ENCODE measurements around the gene ST6GALNAC5.
"Not testable (repeated sequence)": the region's sequence is repeated elsewhere in the genome, so short reads cannot be mapped to it uniquely, and the experiment has no call there.

The ST6GALNAC5 gene

DNA sequence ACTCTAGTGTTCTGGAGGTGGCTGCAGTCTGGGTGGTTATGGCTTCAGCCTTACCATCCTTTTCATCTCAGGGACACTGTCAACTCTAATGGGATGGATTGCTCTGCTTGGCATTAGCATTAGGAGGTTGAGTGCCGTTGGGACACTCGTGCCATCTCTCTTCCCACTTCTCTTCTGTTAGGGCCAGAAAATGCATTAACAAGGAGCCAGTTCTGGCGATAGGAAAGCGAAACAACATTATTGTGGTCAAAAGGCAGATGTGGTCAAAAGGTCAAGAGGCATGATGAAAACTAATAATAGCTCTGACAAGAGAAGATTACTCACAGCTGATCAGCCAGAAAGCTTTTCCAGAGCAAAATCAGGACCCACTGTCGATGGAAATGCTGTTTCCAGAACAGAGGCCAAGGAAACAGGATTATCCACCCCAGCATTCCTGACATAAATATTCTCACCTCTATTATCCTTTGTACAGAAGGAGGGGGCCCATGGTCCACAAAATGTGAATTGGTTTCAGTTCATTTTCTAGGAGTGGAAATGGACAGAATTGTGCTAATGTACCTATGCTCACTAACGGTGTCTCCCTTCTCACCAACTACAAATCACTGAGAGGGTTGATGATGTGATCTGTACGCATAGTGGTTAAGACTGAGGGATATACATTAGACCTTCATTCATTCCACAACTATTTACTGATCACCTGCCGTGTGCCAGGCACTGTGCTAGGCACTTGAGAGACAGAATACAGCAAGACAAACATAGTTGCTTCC, 72.0 kb downstream of the ST6GALNAC5 start:
- DNase-seq, result no peak

DNA sequence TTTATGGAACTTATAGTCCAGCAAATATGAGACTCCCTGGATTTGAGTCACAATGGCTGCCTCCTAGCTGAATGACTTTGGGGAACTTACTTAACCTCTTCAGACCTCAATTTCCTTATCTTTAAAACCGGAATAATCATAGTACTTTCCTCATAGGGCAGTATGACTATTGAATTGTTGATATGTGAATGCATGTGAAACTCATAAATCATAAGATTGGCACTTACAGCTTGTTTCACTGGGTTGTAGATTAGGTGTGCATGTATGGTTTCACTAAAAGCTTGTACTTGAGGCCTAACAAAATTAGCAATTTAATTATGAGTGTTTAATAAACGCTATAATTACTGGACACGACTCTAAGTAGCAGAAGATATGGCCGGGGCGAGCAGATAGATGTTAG, 72.5 kb downstream of the ST6GALNAC5 start:
- DNase-seq, result no peak

DNA sequence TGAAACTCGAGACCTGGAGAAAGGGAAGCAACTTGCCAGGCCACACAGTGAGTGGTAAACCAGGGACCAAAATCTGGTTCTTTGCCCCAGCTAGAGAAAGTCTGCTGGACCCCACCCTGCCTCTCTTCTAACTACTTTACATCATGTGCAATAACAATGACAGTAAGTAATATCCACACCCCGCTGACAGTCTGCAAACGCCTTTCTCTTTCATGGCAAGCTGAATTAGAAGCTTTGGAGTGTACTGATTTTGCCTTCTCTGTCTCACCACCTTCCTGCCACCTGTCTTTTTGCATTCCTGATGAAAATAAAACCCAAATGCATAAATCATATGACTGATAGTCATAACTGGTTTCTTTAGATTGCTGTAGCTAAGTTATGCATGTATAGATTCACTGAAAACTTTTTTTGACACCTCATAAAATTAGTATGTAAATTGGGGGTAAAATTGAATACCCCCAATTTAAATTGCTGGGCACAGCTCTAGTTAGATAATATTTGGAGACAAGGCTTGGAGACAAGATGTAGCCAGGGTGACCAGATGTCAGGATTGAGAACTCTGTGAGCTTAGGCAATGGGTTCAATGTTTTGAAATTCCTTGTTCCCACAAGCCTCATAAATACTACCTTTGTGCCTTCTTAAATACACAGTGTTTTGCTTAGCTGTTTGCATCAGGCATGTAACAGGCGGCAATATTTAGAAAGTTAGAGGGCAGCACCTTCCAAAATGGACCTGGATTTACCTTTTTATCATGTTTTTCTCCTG, 73.5 kb downstream of the ST6GALNAC5 start:
- DNase-seq, result no peak

DNA sequence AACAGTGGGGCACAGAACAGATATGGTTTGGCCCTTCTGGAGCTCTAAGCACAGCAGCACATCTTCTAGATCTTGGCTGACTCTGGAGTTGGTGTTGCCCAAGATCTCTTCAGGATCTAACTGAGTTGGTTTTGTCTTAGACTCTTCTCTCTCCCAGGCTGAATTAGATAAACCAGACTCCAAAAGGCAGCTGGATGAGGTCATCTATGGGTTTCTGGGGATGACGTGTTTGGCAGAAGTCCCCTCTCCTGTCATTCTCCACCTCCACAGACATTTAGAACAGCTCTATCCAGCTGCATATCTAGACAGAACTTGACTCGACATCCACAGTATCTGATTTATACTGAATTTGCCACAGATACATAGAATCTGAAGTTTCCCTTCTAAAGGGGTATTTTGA, 75.3 kb downstream of the ST6GALNAC5 start:
- DNase-seq, result no peak

DNA sequence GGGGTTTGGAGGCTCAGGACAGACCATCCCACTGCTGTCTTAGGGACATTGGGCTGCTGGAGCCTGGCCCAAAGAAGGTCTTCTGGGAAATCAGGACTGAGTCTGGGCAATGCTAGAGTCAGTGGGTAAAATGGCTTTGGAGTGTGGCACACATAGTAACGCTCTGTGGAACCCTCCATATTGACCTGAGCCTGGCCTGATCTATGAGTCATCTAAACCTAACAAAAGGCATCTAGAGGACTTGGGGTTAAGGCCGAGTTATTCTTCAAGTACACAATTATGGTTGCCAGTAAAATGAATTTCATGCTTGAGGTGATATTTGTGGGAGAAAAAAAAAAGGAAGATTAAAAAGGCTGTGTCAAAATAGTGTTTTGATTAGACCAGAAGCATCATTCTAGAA, 77.7 kb downstream of the ST6GALNAC5 start:
- DNase-seq, result no peak

DNA sequence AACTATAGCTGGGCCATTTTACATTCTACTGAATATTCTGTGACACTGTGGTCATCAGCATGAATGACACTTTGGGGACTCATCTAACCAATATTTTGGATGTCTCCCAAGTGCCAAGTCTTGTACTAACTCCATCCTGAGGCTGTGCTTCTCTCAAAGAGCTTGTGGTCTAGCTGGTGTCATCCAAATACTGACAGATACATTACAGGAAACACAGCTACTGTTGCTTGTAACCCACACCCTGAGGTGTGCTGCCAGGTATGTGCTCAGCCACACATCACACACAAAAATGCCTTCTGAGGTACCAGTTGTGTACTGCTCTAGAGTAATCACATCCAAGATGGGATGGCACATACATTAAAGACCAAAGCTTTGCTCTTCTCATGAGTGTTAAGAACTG, 81.6 kb downstream of the ST6GALNAC5 start:
- DNase-seq, result no peak

DNA sequence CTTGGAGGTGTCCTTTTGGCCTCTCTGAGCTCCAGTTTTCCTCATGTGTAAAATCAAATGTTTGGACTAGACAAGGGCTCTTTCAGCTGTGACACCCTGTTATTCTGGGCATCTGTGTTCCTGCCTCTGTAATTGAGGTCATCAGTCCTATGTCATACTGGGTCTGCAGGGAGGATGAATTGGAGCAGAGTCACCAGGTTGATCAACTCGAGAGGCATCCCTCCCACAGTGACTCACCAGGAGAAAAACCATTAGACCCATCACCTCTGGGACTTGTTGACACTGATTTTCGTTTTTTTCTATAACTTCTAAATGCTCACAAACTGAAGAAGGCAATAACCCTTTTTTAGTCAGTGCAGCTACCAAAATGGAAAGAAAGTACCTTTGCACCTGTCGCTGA, 82.2 kb downstream of the ST6GALNAC5 start:
- DNase-seq, result no peak

DNA sequence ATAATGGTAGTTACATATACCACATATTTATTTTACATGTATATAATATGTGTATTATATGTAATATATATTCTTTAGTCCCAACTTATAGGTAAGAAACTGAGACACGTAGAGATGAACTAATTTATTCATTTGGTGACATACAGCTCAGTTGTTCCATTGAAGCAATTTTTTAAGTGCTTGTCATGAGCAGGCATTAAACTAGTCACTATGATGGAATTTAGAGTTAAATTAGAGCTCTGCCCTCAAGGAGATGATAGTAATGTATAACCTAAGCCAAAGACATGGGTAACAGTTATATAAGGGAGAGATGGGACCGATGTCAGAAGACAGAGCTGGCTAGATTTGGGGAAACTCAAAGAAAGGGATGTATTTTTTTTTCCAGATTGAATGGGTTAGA, 83.0 kb downstream of the ST6GALNAC5 start:
- DNase-seq, result no peak

DNA sequence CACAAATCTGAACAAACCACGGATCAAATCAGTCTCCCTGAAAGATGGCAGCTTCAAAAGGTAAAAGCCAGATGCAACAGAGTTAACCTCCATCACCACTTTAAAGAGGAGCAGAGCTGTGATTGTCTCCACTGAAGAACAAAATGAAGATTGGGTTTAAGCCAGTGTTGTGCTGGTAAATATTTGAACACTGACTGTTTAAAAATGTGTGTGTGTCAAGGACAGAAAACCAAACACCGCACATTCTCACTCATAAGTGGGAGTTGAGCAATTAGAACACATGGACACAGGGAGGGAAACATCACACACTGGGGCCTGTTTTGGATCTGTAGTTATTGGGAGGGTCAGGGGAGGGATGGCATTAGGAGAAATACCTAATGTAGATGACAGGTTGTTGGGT, 83.9 kb downstream of the ST6GALNAC5 start:
- DNase-seq, result no peak

DNA sequence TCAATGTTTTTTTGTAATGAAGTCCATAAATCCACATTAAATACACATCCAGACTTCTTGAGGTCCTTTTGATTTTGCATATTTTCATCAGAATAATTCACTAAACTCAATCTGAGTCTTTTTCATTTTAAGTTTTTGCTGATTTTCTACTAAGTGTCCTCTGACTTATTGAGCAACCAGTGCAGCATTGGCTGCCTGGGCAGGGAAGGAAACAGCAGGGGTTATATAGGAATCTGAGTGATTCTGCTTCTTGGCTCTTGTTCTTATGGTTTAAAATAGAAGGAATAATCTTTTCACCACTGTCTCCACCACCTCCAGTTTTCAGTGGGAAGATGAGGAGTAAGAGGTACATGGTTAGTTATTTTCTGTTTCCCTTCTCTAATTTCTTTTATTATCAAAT, 88.4 kb downstream of the ST6GALNAC5 start:
- DNase-seq, result no peak

DNA sequence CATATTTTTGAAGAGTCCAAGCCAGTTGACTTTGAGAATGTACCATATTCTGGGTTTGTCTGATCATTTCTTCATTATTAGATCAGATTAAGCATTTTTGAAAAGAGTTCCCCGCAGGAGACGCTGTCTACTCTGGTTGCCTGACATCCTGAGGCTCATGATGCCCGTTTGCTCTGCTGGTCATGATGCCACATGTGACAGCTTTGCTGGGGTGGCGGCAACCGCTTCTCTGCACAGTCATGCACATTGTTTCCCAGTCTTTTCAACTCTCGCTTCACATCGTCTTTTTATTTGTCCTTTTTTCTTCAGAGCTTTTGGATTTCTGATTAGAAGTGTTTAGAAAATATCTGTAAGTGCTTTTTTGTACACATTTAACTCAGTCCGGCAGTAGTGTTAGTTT, 90.7 kb downstream of the ST6GALNAC5 start:
- no peak for DNase-seq

DNA sequence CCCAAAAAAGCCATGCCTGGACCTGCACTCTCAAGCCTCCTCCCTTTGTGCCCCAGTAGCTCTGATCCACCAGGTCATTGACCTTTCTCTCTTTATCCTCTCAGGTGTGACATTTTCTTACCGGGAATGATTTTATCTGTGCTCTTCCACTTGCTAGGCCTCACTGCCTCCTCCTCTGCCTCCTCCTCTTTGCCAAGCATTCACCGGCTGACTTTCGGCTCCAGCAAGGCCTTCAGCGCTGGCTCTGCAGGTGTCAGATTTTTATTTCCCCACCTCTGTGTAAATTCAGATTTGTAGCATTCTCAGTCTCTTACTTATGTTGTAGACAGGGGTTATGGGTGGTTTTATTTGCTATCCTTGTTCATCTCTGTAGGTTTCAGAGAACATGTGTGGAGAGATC, 91.5 kb downstream of the ST6GALNAC5 start:
- DNase-seq, result no peak

DNA sequence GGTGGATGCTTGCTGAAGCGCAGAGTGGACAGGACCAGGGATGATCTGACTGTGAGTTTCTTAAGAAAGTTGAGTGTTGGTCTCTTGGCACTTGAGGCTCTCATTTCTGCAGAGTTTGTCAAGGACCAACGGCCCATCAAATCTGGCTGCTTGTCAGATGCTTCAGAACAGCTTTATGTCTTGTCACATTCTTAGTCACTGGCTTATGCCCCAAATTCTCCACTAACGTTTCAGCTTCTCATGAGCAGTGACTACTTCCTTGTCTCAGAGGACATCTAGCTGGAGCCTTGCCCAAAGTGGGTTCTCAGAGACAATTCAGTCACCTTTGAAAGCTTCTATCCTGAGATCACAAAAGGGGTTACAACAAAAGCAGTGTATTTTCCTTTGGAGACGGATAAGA, 92.3 kb downstream of the ST6GALNAC5 start:
- DNase-seq, result no peak

DNA sequence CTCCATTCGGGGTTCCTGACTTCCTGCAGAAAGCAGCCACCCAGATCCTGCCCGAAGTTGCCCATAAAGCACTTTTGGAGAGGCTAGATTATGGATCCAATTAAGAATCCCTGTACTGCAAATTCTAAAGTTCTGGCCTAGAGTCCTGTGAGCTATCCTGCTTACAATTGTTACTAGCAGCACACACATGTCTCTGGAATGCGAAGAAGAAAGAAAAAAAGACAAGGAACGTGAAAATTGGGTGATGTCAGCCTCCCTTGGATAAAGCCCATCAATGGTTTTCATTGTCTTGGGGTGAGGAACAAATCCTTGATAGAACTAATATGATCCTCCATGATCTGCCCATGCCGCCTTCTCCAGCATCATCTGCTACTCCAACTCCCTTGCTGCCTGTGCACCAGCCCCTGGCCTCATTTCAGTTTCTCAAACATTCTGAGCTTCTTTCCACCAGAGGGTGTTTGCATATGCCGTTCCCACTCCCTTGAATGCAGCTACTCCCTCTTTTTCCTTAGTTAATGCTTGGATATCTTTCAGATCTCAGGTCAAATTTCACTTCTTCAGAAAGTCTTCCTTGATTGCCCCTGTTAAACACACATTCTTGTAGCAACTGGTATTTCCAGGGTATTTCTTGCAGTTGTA, 94.0 kb downstream of the ST6GALNAC5 start:
- DNase-seq, result no peak

DNA sequence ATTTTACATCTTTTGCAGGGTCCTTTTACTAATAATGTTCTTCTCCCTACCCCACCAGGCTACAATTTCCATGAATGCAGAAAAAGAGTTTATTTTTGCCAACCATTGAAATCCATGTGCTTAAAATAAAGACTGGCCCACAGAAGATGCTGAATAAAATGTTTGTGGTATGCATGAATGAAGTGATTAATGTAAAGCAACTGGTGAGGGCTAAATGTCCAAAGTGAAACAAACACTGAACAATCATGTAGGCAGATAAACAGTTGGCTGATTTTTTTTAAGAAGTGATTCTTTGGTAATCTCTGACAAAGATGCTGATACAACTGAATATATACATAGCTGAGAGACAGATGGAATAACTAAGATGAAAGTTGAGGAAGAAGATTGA, 94.5 kb downstream of the ST6GALNAC5 start:
- no peak for DNase-seq

DNA sequence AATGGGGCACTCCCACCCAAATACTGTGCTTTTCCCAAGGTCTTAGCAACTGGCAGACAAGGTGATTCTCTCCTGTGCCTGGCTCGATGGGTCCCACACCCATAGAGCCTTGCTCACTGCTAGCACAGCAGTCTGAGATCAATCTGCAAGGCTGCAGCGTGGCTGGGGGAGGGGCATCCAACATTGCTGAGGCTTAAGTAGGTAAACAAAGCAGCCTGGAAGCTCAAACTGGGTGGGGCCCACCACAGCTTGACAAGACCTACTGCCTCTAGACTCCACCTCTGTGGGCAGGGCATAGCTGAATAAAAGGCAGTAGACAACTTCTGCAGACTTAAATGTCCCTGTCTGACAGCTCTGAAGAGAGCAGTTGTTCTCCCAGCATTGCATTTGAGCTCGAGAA, 114.0 kb downstream of the ST6GALNAC5 start:
- not testable (repeated sequence) for DNase-seq

DNA sequence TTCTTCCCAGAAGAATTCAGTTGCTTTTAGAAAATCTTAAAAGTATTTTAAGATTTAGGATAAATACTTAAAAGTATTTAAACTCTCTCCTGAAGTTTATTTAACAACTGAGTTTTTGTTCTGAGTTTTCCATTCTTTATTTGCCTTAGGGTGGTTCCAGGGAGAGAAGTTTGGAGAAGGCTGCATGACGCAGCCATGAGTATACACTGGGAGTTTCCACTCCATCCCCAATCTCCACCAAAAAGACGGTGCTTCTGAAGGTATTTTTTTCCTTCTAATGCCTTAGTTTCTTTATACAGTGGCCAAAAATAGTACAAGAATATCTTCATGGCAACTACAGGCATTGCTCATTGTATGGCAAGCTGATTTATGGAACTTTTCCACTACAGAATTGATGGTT, 122.7 kb downstream of the ST6GALNAC5 start:
- DNase-seq, result no peak

DNA sequence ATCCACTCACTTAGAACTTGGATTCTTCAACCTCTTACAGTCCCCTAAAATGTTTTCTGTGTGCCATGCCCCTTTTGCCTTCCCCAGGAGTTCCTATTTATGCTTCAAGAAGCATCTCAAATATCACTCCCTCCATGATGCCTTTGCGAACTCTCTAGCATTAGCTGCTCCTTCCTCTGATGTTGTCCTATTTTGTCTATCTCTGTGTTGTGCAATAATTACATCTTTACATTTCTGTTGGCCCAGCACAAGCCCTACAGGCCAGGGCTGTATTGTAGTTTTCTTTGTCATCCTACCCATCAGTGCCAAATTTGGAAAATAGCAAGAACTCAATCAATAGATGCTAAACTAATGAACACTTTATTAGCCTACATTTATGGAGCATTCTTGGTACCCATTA, 125.8 kb downstream of the ST6GALNAC5 start:
- DNase-seq, result no peak

DNA sequence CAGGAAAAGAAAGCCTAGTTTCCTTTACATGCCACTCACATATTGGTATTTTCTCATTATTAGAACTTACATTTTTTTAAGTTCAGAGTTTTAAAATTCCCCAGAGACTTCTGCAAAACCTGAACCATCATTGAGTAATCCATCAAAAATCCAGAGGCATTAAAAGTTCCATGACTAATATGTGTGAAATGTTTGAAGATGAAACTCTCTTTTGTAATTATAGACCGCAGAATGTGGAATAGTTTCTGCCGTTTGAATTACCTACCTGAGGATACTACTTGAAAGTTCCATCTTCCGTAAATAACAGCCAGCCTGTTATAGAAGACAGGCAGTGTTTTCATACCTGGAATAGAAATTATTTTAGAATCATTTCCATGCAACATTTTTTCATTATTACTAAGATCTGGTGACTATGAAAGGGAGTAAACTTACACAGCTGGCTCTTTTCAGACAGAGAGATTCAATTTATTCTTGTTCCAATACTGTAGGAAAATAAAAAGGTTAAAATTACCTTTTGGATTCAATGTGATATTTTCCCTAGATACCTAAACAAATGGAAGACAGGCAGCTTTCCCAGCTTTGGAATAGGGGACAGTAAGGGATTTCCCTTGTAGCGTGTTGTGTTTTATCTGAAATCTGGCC, 131.4 kb downstream of the ST6GALNAC5 start:
- no peak for DNase-seq

DNA sequence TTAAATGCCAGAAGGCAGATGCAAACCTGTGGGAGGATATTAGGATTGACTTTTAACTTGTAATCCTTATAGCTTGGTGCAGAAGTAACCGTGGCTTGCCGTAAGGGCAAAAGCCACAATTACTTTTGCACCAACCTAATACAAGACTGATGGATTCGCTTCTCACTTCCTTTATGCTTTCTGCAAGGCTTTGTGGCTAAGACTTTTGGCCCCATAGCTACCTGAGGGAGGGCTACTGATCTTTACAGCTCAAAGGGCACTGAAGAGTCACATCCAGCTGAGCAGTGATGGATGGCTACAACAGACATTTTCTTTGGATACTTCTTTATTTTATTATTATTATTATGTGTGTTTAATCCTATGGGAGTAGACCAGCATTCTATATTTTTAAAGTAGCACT, 140.4 kb downstream of the ST6GALNAC5 start:
- no peak for DNase-seq

DNA sequence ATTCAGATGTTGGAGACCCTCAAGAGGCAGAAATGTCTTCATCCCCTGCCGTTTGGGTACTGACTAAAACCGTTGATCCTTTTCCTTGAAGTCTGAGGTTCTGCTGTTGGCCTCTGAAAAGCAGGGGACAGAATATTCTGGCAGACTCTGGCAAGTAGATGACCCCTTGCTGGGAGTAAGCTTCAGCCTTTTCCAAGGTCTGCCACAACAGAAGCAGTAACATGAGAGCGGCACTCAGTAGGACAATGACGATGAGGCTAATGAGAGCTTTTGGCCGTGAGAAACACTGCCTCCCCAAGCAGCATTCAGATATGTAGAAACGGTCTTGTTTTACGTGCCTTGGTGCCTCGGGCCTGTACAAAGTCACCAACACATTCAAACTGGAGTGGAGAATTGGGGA, 143.7 kb downstream of the ST6GALNAC5 start:
- no peak for DNase-seq

DNA sequence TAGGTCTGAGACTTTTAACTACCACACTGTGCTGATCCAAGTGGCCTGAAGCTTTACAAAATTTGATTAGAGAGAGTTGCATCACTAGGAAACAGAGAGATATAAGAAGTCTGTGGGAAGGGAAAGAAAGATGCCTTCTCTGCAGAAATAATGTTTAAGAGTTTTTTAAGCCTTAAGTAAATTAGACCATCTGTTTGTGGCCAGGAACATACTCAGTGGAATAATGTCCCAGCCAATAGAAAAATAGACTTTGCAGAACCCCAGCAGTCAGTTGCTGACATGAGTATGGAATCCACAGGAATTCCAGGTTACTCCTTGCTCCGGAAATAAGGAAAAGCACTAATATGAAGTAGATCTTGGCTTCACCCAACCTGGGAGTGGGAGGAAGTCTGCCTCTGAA, 144.8 kb downstream of the ST6GALNAC5 start:
- DNase-seq, result no peak

DNA sequence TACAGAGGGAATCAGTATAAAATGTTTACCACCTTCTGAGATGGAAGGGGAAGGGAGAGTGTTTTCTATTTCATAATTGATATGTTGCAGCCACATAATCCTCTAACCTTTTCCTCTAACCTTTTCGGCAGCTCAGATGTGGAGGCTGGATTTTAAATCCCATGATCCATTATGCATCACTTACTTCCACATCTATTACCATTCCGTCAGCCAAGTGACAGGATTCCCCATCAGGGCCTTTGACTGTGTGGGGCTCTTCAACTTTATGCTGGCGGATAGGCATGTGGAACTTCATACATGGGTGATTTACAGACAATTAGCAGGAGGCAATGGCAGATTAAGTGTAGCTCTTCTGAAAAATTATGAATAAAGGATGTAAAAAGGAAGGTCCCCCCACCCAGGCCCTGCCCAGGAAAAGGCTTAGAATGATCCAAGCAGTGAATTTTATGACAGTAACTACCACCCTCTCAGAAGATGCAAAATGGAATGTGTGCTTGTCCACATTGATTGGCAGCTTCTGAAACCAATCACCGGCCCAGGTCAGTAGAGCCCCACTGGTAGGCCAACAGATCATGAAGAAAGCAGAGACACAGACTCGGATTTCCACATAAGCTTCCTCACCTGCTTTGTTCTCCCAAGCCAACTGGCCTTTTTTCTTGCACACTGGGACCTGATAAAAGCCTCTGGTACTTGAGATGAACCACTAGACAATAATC, 147.0 kb downstream of the ST6GALNAC5 start:
- DNase-seq, result no peak
